PFSK-1 (cell line): ENCODE results near the gene S100A1.
A peak's percentile ranks its signal among the peaks of the same experiment; 100 is the strongest.

Experiments
- FOXP2 ChIP-seq: optimal IDR thresholded peaks from 2 replicates; pipeline ENCODE3; 2011; ENCODE audit warnings: borderline replicate concordance, control low read depth, inconsistent platforms; ENCODE audit not compliant: insufficient read depth; ENCODE audit errors: extremely low read length, extremely low read depth
- POLR2AphosphoS5 ChIP-seq: IDR thresholded peaks from 2 replicates; pipeline ENCODE4 v1.6.1; 2012; ENCODE audit warnings: low read depth, mild to moderate bottlenecking, control low read depth, low read length, moderate library complexity
- SIN3A ChIP-seq: IDR thresholded peaks from 2 replicates; pipeline ENCODE4 v1.6.1; 2012; ENCODE audit warnings: mild to moderate bottlenecking, low read length, moderate library complexity, borderline replicate concordance; ENCODE audit not compliant: insufficient read depth
- TAF1 ChIP-seq: IDR thresholded peaks from 2 replicates; pipeline ENCODE4 v1.6.1; 2012; ENCODE audit warnings: low read length, control low read depth, borderline replicate concordance; ENCODE audit not compliant: insufficient read depth
- TF ChIP-seq, protein P1 (sequence below), 2 experiments: IDR thresholded peaks; 2 replicates each; pipeline versions ENCODE4 v1.6.1 to v1.8.0; 2011 to 2012; ENCODE audit warnings: low read depth in 2 of 2, low read length in 2 of 2, control low read depth in 1 of 2, inconsistent platforms in 1 of 2, mild to moderate bottlenecking in 1 of 2, moderate library complexity in 1 of 2; ENCODE audit not compliant: insufficient read depth in 1 of 2

The S100A1 gene

GRCh38 chr1:153624965-153625611, 3.1 kb upstream of the S100A1 start:
- TF ChIP-seq SIN3A (no peak), FOXP2 (no peak), TAF1 (no peak), POLR2AphosphoS5 (no peak)
- TF ChIP-seq, protein P1, sequence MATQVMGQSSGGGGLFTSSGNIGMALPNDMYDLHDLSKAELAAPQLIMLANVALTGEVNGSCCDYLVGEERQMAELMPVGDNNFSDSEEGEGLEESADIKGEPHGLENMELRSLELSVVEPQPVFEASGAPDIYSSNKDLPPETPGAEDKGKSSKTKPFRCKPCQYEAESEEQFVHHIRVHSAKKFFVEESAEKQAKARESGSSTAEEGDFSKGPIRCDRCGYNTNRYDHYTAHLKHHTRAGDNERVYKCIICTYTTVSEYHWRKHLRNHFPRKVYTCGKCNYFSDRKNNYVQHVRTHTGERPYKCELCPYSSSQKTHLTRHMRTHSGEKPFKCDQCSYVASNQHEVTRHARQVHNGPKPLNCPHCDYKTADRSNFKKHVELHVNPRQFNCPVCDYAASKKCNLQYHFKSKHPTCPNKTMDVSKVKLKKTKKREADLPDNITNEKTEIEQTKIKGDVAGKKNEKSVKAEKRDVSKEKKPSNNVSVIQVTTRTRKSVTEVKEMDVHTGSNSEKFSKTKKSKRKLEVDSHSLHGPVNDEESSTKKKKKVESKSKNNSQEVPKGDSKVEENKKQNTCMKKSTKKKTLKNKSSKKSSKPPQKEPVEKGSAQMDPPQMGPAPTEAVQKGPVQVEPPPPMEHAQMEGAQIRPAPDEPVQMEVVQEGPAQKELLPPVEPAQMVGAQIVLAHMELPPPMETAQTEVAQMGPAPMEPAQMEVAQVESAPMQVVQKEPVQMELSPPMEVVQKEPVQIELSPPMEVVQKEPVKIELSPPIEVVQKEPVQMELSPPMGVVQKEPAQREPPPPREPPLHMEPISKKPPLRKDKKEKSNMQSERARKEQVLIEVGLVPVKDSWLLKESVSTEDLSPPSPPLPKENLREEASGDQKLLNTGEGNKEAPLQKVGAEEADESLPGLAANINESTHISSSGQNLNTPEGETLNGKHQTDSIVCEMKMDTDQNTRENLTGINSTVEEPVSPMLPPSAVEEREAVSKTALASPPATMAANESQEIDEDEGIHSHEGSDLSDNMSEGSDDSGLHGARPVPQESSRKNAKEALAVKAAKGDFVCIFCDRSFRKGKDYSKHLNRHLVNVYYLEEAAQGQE (IDR thresholded peaks at IDR 0.05; ENCODE audit: insufficient read depth in 1 of 2, low read depth in 2 of 2, low read length in 2 of 2), result no peak

DNA sequence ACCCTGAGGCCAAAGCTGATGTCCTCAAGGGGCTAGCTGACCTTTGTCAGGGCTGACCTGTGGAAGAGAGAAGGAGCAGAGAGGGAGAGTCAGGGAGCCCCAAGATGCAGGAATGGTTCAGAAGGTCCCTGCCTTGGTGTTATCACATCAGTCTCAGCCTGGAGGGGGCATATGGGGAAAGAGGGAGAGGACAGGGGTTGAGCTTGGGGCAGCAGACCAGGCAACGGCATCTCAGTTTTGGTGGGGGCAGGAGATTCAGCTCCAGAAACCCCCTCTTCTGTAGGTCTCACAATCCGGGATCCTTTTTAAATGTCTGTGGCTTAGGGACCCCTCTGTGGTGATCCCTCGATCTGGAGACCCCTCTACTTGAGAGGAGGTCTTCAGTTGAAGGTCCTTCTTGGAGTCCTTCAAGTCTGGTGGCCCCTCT, 1.7 kb upstream of the S100A1 start:
- TF ChIP-seq SIN3A, result no peak
- TF ChIP-seq, protein P1 (IDR thresholded peaks at IDR 0.05; ENCODE audit: insufficient read depth in 1 of 2, low read depth in 2 of 2, low read length in 2 of 2), result no peak
- TF ChIP-seq TAF1, result no peak
- TF ChIP-seq POLR2AphosphoS5, result no peak; the same call in 1 of the 2 replicates
- no peak for TF ChIP-seq FOXP2

GRCh38 chr1:153626904-153627714, 1.1 kb upstream of the S100A1 start, which contains the start of gene S100A13:
Gene S100A13, minus strand, starts transcription at chr1:153627505. Its CDS starts 1,033 bp downstream, at chr1:153626472.
- TF ChIP-seq, protein P1 (IDR thresholded peaks at IDR 0.05; ENCODE audit: insufficient read depth in 1 of 2, low read depth in 2 of 2, low read length in 2 of 2), result 0 out of 4 replicates have a peak, but pooled peaks of 1 of the 2 experiments have one; percentile 56
- TF ChIP-seq FOXP2, result no peak
- peak; percentile 98 for TF ChIP-seq POLR2AphosphoS5
- peak; percentile 52; the same call in 1 of the 2 replicates for TF ChIP-seq SIN3A
- TF ChIP-seq TAF1, result peak; percentile 88

GRCh38 chr1:153628638-153629342, 556 bp downstream of the S100A1 start:
- TF ChIP-seq TAF1 (no peak), SIN3A (no peak), FOXP2 (no peak), POLR2AphosphoS5 (no peak)
- TF ChIP-seq, protein P1 (IDR thresholded peaks at IDR 0.05; ENCODE audit: insufficient read depth in 1 of 2, low read depth in 2 of 2, low read length in 2 of 2), result no peak
